ENCODE data around the gene POLR2E.

The POLR2E gene

DNA sequence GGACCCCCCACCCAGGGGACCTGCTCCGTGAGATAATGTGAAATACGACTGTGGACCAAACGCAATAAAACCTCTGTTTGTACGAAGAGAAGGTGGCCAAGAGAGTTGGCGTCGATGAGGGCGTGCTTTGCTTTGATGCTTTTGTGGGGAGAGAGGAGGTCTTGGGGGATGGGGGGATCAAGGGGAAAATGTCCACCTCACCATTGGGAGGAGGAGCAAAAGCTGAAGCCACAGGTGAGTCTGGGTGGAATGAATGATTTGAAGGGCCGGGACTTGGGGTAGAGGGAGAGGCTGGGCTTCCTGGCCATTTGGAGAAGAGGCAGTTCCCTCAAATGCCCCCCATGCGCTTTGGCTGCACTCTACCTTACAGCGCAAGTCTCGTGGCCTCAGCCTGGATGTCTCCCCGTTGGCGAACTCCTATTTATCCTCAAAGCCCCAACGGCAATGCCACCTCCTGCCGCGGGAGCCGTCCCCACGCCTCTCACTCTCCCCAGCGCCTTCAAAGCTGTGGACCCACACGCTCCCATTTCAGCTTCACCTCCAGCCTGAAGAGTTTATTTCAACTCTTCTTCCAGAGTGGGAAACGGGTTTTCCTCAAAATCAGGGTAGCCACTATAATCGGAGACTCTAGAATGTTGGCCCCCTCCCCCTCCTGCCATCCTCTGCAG is 56.1 kb downstream of the POLR2E start:
- TF ChIP-seq, protein P1, sequence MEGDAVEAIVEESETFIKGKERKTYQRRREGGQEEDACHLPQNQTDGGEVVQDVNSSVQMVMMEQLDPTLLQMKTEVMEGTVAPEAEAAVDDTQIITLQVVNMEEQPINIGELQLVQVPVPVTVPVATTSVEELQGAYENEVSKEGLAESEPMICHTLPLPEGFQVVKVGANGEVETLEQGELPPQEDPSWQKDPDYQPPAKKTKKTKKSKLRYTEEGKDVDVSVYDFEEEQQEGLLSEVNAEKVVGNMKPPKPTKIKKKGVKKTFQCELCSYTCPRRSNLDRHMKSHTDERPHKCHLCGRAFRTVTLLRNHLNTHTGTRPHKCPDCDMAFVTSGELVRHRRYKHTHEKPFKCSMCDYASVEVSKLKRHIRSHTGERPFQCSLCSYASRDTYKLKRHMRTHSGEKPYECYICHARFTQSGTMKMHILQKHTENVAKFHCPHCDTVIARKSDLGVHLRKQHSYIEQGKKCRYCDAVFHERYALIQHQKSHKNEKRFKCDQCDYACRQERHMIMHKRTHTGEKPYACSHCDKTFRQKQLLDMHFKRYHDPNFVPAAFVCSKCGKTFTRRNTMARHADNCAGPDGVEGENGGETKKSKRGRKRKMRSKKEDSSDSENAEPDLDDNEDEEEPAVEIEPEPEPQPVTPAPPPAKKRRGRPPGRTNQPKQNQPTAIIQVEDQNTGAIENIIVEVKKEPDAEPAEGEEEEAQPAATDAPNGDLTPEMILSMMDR (IDR thresholded peaks at IDR 0.05; ENCODE audit: low read depth, low read length), result no peak
- Histone ChIP-seq H3K4me3 (ENCODE audit: low read depth, low read length) (peak overlapping the region; percentile 72), H3K4me1 (peaks cover 10% of the 10 kb centered on the region), H3K9me3 (no peaks in the 10 kb centered on the region), H3K27me3 (no peaks in the 10 kb centered on the region), H3K36me3 (no peaks in the 10 kb centered on the region)
- no peak for DNase-seq

DNA sequence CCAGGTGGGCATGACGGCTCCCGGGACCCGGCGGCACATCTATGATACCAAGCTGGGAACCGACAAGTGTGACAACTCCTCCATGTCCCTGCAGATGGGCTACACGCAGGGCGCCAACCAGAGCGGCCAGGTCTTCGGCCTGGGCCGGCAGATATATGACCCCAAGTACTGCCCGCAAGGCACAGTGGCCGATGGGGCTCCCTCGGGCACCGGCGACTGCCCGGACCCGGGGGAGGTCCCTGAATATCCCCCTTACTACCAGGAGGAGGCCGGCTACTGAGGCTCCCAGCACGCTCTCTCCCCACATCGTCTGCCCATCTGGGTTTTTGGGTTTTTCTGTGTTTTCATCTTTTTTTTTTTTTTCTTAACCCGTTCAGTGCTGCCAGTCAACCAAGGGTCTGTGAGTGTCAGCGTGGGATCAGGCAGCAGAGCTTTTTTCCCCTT is 57.5 kb downstream of the POLR2E start:
- DNase-seq, result peak; percentile 10
- H3K27me3 ChIP-seq, result no peaks in the 10 kb centered on the region
- peaks cover 9% of the 10 kb centered on the region for H3K4me1 ChIP-seq
- TF ChIP-seq, protein P1 (IDR thresholded peaks at IDR 0.05; ENCODE audit: low read depth, low read length), result no peak
- no peak overlapping the region for H3K4me3 ChIP-seq (ENCODE audit: low read depth, low read length)
- no peaks in the 10 kb centered on the region for H3K36me3 ChIP-seq
- no peaks in the 10 kb centered on the region for H3K9me3 ChIP-seq
